Measurements from ENCODE around the gene TEAD3.

Gene TEAD3

GRCh38 chr6:35512006-35512405 is 15.1 kb upstream of the TEAD3 start:
- no peak for DNase-seq

- DNase-seq, result no peak
These were observed 14.7 kb upstream of the TEAD3 start for GRCh38 chr6:35511562-35511941.

GRCh38 chr6:35510916-35511561 is 14.2 kb upstream of the TEAD3 start:
- DNase-seq, result no peak

GRCh38 chr6:35508542-35508941 is 11.7 kb upstream of the TEAD3 start:
- DNase-seq, result no peak

- DNase-seq, result no peak
These were observed 11.1 kb upstream of the TEAD3 start for GRCh38 chr6:35508027-35508426.

- DNase-seq, result no peak
These were observed 10.3 kb upstream of the TEAD3 start for GRCh38 chr6:35507221-35507620.

- DNase-seq, result no peak
These were observed 9.7 kb upstream of the TEAD3 start for GRCh38 chr6:35506536-35506935.

GRCh38 chr6:35505999-35506412 is 9.1 kb upstream of the TEAD3 start:
- DNase-seq, result no peak

GRCh38 chr6:35503534-35503933 is 6.7 kb upstream of the TEAD3 start:
- DNase-seq, result no peak

GRCh38 chr6:35501784-35502183 is 4.9 kb upstream of the TEAD3 start:
- no peak for DNase-seq

- DNase-seq, result no peak
These were observed 3.9 kb upstream of the TEAD3 start for GRCh38 chr6:35500782-35501181.

- no peak for DNase-seq
These were observed 2.5 kb upstream of the TEAD3 start for GRCh38 chr6:35499372-35499771.

GRCh38 chr6:35498422-35499067 is 1.7 kb upstream of the TEAD3 start:
- no peak for DNase-seq

GRCh38 chr6:35497571-35498421 is 917 bp upstream of the TEAD3 start:
- DNase-seq, result peak; percentile 40 to 45

GRCh38 chr6:35496036-35496840 is 641 bp downstream of the TEAD3 start:
- no peak for DNase-seq

GRCh38 chr6:35495258-35496035 is 1.4 kb downstream of the TEAD3 start:
- no peak for DNase-seq

GRCh38 chr6:35494161-35494563 is 2.7 kb downstream of the TEAD3 start:
- DNase-seq, result no peak

GRCh38 chr6:35493307-35493983 is 3.4 kb downstream of the TEAD3 start:
- DNase-seq, result no peak

GRCh38 chr6:35492974-35493284 is 4.0 kb downstream of the TEAD3 start:
- DNase-seq, result no peak

- no peak for DNase-seq
These were observed 4.5 kb downstream of the TEAD3 start for GRCh38 chr6:35492258-35492973.
